SH-SY5Y (cell line): ENCODE measurements around the gene NKD2.

Experiments used
- GATA2 ChIP-seq: IDR thresholded peaks from 2 replicates; pipeline ENCODE4 v1.6.1; 2011; ENCODE audit warnings: mild to moderate bottlenecking, low read depth, low read length
- GATA3 ChIP-seq: IDR thresholded peaks from 2 replicates; pipeline ENCODE4 v1.6.1; 2011; ENCODE audit warnings: low read depth, mild to moderate bottlenecking, low read length, moderate library complexity

GRCh38 chr5:997001-997474, 11.6 kb upstream of the NKD2 start:
- TF ChIP-seq GATA2 (no peak), GATA3 (no peak)
